ENCODE results near the gene DEPDC4. TPM values are rescaled to one million over a fixed set of nuclear protein-coding genes. Genes with fewer than 3 reads are reported as not detected.

The DEPDC4 gene
- total and polyA plus RNA-seq, 2 donors (not counting 1 experiment from before 2014, with no cell fraction given), result 1.2 to 1.9 TPM

DNA sequence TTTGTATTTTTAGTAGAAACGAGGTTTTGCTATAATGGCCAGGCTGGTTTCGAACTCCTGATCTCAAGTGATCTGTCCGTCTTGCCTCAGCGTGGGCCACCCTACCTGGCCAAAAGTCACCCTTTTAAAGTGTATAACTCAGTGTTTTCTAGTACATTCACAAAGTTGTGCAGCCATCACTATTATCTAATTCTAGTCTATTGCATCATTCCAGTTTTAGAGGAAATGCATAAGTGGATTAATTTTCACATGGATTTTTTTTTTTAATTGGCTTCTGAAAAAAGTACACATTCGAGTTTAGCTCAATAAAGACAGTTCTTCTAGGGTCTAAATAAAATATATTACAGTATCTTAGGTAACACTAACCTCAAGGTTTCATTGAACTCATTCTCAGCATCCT lies 3.7 kb downstream of the DEPDC4 start:
- Histone ChIP-seq H3K27me3 (ENCODE audit: control insufficient read depth, insufficient read depth, low read length) (no peaks in the 10 kb centered on the region), H3K9me3 (ENCODE audit: control insufficient read depth, insufficient read depth, low read depth, low read length) (no peaks in the 10 kb centered on the region), H3K79me2 (ENCODE audit: control insufficient read depth, insufficient read depth, low read length) (peaks cover 6% of the 10 kb centered on the region), H4K20me1 (ENCODE audit: control insufficient read depth, extremely low read depth, insufficient read depth, low read length) (no peaks in the 10 kb centered on the region), H3K9ac (ENCODE audit: insufficient read depth, low read length) (no peak overlapping the region), H3K4me1 (ENCODE audit: control insufficient read depth, extremely low read depth, insufficient read depth, low read length) (no peaks in the 10 kb centered on the region), H3K4me3 (replicated peaks in 1 of 4; ENCODE audit: control extremely low read depth in 1 of 4, insufficient read depth in 1 of 4, low read depth in 3 of 4, low read length in 4 of 4) (no peak overlapping the region), H3K36me3 (ENCODE audit: control insufficient read depth, insufficient read depth, low read length) (no peaks in the 10 kb centered on the region), H3K27ac (ENCODE audit: insufficient read depth, low read length) (no peak overlapping the region), H2AFZ (ENCODE audit: low read length) (no peak overlapping the region), H3K4me2 (ENCODE audit: extremely low read depth, insufficient read depth, low read length) (no peak overlapping the region)
- TF ChIP-seq CTCF (conservative IDR thresholded peaks at IDR 0.05 in 1 of 2, IDR thresholded peaks at IDR 0.05 in 1 of 2; ENCODE audit: low read depth in 1 of 2, low read length in 2 of 2), result no peak
- no peak for TF ChIP-seq EZH2 (IDR thresholded peaks at IDR 0.05; ENCODE audit: low read length, missing control alignments)
- no peak for DNase-seq (ENCODE audit: low read depth in 2 of 2)

DNA sequence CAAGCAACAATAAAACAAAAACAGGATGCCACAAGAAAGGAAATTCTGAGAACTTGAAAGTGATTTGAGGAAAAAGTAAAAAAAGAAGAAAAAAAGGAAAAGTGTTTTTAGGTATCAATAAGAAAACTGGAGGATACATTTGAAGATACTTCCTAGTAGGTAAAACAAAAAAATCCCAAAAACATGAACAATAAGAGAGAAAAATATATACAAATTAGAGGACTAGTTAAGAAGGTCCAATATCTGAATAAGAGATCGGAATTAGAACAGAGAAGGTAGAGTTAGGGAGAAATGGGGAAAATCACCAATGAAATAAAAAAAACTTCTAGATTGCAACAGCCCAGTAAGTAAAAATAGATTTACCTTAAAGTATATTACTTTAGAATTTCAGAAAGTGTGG lies 8.8 kb downstream of the DEPDC4 start:
- Histone ChIP-seq H2AFZ (ENCODE audit: low read length) (no peak overlapping the region), H3K27me3 (ENCODE audit: control insufficient read depth, insufficient read depth, low read length) (no peaks in the 10 kb centered on the region), H3K9ac (ENCODE audit: insufficient read depth, low read length) (no peak overlapping the region), H3K4me2 (ENCODE audit: extremely low read depth, insufficient read depth, low read length) (no peak overlapping the region), H3K4me3 (replicated peaks in 1 of 4; ENCODE audit: control extremely low read depth in 1 of 4, insufficient read depth in 1 of 4, low read depth in 3 of 4, low read length in 4 of 4) (no peak overlapping the region), H3K9me3 (ENCODE audit: control insufficient read depth, insufficient read depth, low read depth, low read length) (no peaks in the 10 kb centered on the region), H3K4me1 (ENCODE audit: control insufficient read depth, extremely low read depth, insufficient read depth, low read length) (no peaks in the 10 kb centered on the region), H3K27ac (ENCODE audit: insufficient read depth, low read length) (no peak overlapping the region), H4K20me1 (ENCODE audit: control insufficient read depth, extremely low read depth, insufficient read depth, low read length) (no peaks in the 10 kb centered on the region), H3K79me2 (ENCODE audit: control insufficient read depth, insufficient read depth, low read length) (no peaks in the 10 kb centered on the region), H3K36me3 (ENCODE audit: control insufficient read depth, insufficient read depth, low read length) (no peaks in the 10 kb centered on the region)
- DNase-seq (ENCODE audit: low read depth in 2 of 2), result no peak
- no peak for TF ChIP-seq EZH2 (IDR thresholded peaks at IDR 0.05; ENCODE audit: low read length, missing control alignments)

DNA sequence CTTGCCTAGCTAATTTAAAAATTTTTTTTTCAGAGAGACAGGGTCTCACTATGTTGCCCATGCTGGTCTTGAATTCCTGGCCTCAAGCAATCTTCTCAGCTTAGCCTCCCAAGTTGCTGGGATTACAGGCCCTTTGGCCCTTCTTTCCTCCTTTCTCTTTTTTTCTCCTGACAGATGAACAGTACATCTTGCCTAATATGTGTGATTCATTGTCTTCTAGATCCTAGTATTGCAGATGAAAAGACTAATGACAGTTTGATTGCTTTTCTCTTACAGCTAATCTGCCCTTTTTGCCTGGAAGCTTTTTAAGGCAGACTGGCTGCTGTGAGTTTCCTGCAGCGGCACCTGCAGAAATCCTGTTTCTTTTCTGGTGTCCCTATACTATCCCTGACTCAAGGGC lies 12.0 kb downstream of the DEPDC4 start:
- Histone ChIP-seq H3K79me2 (ENCODE audit: control insufficient read depth, insufficient read depth, low read length) (no peaks in the 10 kb centered on the region), H3K9me3 (ENCODE audit: control insufficient read depth, insufficient read depth, low read depth, low read length) (no peaks in the 10 kb centered on the region), H3K9ac (ENCODE audit: insufficient read depth, low read length) (no peak overlapping the region), H3K4me3 (replicated peaks in 1 of 4; ENCODE audit: control extremely low read depth in 1 of 4, insufficient read depth in 1 of 4, low read depth in 3 of 4, low read length in 4 of 4) (no peak overlapping the region), H3K4me1 (ENCODE audit: control insufficient read depth, extremely low read depth, insufficient read depth, low read length) (no peaks in the 10 kb centered on the region), H2AFZ (ENCODE audit: low read length) (no peak overlapping the region), H3K27ac (ENCODE audit: insufficient read depth, low read length) (no peak overlapping the region), H3K36me3 (ENCODE audit: control insufficient read depth, insufficient read depth, low read length) (no peaks in the 10 kb centered on the region), H3K4me2 (ENCODE audit: extremely low read depth, insufficient read depth, low read length) (no peak overlapping the region), H4K20me1 (ENCODE audit: control insufficient read depth, extremely low read depth, insufficient read depth, low read length) (no peaks in the 10 kb centered on the region), H3K27me3 (ENCODE audit: control insufficient read depth, insufficient read depth, low read length) (no peaks in the 10 kb centered on the region)
- TF ChIP-seq EZH2 (IDR thresholded peaks at IDR 0.05; ENCODE audit: low read length, missing control alignments), result no peak
- no peak for TF ChIP-seq CTCF (conservative IDR thresholded peaks at IDR 0.05 in 1 of 2, IDR thresholded peaks at IDR 0.05 in 1 of 2; ENCODE audit: low read depth in 1 of 2, low read length in 2 of 2)
- DNase-seq (ENCODE audit: low read depth in 2 of 2), result no peak

All from fibroblast of lung (primary cell).